ENCODE data around the gene BRD2.
A peak's percentile ranks its signal among the peaks of the same experiment; 100 is the strongest.

The BRD2 gene

DNA sequence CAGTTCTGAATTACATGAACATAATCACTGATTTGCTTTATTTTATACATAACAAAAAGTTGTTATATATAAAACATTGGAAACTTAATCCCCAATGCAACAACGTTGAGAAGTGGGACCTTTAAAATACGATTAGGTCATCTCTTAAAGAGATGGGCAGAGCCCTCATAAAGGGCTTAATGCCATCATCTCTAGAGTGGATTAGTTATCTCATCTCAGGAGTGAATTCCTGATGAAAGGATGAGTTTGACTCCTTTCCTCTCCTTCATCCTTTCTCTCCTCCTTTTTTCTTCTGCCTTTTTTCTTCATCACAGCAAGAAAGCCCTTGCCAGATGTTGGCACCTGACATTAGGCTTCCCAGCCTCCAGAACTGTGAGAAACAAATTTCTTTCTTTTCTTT, 27.1 kb downstream of the BRD2 start:
- TF ChIP-seq, protein P1, sequence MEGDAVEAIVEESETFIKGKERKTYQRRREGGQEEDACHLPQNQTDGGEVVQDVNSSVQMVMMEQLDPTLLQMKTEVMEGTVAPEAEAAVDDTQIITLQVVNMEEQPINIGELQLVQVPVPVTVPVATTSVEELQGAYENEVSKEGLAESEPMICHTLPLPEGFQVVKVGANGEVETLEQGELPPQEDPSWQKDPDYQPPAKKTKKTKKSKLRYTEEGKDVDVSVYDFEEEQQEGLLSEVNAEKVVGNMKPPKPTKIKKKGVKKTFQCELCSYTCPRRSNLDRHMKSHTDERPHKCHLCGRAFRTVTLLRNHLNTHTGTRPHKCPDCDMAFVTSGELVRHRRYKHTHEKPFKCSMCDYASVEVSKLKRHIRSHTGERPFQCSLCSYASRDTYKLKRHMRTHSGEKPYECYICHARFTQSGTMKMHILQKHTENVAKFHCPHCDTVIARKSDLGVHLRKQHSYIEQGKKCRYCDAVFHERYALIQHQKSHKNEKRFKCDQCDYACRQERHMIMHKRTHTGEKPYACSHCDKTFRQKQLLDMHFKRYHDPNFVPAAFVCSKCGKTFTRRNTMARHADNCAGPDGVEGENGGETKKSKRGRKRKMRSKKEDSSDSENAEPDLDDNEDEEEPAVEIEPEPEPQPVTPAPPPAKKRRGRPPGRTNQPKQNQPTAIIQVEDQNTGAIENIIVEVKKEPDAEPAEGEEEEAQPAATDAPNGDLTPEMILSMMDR (IDR thresholded peaks at IDR 0.05): no peak

DNA sequence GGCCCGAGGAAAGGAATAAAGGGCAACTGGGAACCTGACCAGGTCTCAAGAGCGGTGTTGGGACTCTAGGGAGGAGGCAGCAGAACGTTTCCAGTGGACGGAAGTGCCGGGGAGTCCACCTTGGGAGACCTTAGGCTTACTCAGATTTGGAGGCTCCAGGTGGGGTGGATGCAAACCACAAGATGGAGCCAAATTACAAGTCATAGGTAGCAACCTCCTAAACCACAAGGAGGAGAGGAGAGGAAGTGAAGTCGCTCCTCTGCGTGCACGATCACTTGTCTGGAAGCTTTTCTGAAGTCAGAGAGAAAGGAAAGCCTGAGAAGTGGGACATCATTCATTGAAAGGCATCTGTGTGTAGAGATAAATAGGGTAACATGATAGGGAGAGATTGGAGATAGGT, 31.7 kb downstream of the BRD2 start:
- TF ChIP-seq, protein P1 (IDR thresholded peaks at IDR 0.05): peak; percentile 37; the same call in 1 of the 2 replicates

DNA sequence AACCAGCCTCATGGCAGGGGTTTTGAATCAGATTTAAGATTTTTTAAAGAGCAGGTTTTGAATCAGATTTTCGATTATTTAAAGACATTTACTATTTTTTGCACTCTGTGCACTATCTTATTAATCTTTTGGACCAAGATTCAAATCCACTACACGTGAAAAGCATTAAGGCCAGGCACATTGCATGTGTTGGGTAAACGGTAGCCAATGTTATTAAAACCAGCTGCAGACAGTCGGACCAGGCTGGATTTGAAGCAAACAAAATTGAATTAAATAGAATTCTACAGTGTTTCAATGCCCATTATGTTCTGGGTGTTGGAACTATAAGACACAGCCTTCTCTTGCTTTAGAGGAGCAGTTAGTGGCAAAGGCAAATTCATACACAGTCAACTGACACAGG, 33.3 kb downstream of the BRD2 start:
- TF ChIP-seq, protein P1 (IDR thresholded peaks at IDR 0.05): no peak

DNA sequence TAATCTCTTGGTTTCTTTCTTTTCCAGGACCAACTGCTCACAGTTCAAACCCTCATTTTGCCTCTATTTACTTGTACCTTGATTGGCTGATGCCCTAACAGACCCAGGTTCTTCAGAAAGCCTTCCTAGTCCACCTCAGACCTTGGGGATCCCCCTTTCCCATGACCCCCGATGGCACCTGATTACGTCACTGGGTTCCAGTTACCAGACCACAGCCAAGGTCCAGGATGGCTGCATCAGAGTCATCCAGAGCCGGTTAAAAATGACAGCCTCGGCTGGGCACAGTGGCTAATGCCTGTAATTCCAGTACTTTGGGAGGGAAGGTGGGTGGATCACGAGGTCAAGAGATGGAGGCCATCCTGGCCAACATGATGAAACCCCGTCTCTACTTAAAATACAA, 36.5 kb downstream of the BRD2 start:
- TF ChIP-seq, protein P1 (IDR thresholded peaks at IDR 0.05): no peak

DNA sequence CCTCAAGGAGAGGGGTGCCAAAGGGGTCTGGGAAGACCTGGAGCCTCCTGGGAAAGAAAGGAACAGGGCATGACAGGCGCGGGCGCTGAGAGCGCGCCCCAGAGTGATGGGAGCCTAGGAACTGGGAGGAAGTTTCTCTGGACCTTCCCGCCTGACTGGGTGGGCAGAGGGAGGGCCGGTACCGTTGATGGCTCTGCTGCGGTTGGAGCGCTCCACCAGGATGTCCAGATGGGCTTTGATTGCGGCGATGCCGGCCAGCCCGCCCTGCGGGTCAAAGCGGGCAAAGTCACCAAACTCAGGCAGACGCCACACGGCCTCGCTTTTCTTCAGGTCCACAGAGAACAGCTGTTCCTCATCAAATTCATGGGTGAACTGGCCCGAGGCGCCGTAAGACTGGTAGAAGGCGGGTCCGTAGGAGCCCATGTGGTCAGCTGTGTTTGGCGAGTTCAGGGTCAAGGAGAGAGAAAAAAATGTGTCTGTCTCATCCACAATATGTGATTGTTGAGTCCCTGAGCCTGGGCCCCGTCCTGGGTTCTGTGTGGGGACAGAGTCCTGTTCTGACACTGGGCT, 39.5 kb downstream of the BRD2 start:
- TF ChIP-seq, protein P1 (IDR thresholded peaks at IDR 0.05): no peak

DNA sequence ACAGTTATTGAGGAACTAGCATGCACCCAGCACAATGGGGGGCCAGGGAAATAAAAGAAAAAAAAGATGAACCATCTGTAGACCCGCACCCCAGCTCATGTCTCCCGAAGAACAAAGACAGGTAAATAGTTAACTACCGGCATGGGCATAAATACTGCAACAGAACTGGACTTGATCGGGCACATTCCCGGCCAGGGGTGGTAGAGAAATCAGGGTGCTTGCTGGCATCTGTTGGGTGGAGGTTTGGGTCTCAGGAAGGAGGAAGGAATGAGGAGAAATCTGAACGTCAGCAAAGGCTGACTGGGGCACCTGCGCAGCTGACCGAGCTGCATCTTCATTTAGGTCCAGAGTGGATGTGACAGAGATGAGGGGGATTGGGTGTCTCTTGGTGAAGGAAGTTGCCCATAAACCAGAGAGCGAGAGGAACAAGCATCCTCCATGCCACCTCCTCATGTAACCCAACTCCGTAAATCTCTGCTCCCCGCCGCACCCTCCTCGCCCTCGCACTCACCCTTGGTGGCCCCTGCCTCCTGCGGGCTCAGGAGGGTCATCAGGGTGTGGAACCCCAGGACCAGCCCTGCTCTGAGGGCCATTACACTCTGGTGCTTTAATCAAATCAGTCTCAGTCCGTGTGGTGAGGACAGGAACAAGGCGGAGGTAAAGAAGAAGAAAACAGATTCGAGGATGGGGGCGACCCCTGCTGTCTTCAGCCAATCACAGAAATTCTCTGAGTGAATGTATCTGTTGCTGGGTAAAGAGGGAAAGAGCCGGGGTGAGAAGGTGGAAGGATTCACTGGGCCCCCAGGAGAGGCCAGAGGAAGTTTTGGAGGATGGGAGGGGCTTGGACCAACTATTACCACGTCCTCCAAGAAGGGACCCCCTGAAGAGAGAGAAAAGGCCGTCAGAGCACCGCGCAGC, 40.8 kb downstream of the BRD2 start, which contains the start of gene HLA-DOA:
Gene HLA-DOA, minus strand, starts transcription at position 648 of the 918 bp plus-strand sequence.
- TF ChIP-seq, protein P1 (IDR thresholded peaks at IDR 0.05): no peak

DNA sequence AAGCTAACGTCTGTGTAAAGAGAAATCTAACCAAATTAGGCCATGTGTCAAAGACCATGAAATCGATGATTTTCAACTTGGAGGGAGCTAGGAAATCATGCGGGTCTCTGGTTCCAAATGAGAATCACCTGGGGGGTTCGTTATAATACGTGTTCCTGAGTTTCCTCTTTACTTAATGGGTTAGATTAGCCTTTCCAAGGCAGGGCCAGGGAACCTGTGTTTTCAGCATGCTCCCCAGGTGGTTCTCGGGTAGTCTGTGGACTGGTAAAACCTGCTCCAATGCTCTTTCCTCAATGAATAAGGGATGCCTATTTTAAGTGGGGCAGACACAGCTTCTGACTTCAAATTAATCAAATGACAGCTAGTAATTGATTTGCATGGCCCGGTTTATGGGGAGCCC, 42.0 kb downstream of the BRD2 start:
- TF ChIP-seq, protein P1 (IDR thresholded peaks at IDR 0.05): no peak

Data from LNCAP (cell line).